ENCODE results near the gene FAM24A.

GRCh38 chr10:122861711-122862161 lies 48.7 kb upstream of the FAM24A start:
- TF ChIP-seq NBN (IDR thresholded peaks at IDR 0.05) (no peak), JUND (IDR thresholded peaks at IDR 0.05; ENCODE audit: low read depth, low read length) (no peak), POLR2AphosphoS5 (IDR thresholded peaks at IDR 0.05; ENCODE audit: low read length) (no peak), YBX1 (IDR thresholded peaks at IDR 0.05) (no peak)
- TF ChIP-seq, protein P1, sequence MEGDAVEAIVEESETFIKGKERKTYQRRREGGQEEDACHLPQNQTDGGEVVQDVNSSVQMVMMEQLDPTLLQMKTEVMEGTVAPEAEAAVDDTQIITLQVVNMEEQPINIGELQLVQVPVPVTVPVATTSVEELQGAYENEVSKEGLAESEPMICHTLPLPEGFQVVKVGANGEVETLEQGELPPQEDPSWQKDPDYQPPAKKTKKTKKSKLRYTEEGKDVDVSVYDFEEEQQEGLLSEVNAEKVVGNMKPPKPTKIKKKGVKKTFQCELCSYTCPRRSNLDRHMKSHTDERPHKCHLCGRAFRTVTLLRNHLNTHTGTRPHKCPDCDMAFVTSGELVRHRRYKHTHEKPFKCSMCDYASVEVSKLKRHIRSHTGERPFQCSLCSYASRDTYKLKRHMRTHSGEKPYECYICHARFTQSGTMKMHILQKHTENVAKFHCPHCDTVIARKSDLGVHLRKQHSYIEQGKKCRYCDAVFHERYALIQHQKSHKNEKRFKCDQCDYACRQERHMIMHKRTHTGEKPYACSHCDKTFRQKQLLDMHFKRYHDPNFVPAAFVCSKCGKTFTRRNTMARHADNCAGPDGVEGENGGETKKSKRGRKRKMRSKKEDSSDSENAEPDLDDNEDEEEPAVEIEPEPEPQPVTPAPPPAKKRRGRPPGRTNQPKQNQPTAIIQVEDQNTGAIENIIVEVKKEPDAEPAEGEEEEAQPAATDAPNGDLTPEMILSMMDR (IDR thresholded peaks at IDR 0.05 in 2 of 3, conservative IDR thresholded peaks at IDR 0.05 in 1 of 3; ENCODE audit: control insufficient read depth in 2 of 3, extremely low read depth in 1 of 3, insufficient read depth in 1 of 3, low read depth in 3 of 3, low read length in 3 of 3): no peak
- TF ChIP-seq, protein P2, sequence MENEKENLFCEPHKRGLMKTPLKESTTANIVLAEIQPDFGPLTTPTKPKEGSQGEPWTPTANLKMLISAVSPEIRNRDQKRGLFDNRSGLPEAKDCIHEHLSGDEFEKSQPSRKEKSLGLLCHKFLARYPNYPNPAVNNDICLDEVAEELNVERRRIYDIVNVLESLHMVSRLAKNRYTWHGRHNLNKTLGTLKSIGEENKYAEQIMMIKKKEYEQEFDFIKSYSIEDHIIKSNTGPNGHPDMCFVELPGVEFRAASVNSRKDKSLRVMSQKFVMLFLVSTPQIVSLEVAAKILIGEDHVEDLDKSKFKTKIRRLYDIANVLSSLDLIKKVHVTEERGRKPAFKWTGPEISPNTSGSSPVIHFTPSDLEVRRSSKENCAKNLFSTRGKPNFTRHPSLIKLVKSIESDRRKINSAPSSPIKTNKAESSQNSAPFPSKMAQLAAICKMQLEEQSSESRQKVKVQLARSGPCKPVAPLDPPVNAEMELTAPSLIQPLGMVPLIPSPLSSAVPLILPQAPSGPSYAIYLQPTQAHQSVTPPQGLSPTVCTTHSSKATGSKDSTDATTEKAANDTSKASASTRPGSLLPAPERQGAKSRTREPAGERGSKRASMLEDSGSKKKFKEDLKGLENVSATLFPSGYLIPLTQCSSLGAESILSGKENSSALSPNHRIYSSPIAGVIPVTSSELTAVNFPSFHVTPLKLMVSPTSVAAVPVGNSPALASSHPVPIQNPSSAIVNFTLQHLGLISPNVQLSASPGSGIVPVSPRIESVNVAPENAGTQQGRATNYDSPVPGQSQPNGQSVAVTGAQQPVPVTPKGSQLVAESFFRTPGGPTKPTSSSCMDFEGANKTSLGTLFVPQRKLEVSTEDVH (IDR thresholded peaks at IDR 0.05; ENCODE audit: low read depth, partially characterized antibody): no peak
